Adipose tissue (tissue), 3 donors: ENCODE data around the gene PELO. TPM values are rescaled to one million over a fixed set of nuclear protein-coding genes. Genes with fewer than 3 reads are reported as not detected.
"Not testable (repeated sequence)": the region's sequence is repeated elsewhere in the genome, so short reads cannot be mapped to it uniquely, and the experiment has no call there.

Experiments
- H3K27ac ChIP-seq: one replicate; pipeline ENCODE4 v1.5.1; 2013; ENCODE audit warnings: low read depth, low read length
- WGBS, 3 donors: extraction: QIAGEN DNeasy Blood & Tissue Kit; methylation state at CpG; one replicate each; pipeline ENCODE4 v1.1.7; 2013; 5-methylcytosine and 5-hydroxymethylcytosine counted together
- polyA plus RNA-seq, 3 donors: library from polyadenylated mRNA; stranded (reverse); fragments of 200-250 nt; gene quantifications; one replicate each; pipeline ENCODE4 v1.2.3, GENCODE V29; 2013
- donor health status: healthy with polysubstance abuse.
- donor health status: Bipolar disorder and iron deficiency.
- donor health status: healthy.

PELO gene, protein sequence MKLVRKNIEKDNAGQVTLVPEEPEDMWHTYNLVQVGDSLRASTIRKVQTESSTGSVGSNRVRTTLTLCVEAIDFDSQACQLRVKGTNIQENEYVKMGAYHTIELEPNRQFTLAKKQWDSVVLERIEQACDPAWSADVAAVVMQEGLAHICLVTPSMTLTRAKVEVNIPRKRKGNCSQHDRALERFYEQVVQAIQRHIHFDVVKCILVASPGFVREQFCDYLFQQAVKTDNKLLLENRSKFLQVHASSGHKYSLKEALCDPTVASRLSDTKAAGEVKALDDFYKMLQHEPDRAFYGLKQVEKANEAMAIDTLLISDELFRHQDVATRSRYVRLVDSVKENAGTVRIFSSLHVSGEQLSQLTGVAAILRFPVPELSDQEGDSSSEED
- 10 to 100 TPM in 1 of 3 donors, 1 to 10 TPM in 2; 4.8 to 34.6 (median 5.2) TPM for polyA plus RNA-seq

DNA sequence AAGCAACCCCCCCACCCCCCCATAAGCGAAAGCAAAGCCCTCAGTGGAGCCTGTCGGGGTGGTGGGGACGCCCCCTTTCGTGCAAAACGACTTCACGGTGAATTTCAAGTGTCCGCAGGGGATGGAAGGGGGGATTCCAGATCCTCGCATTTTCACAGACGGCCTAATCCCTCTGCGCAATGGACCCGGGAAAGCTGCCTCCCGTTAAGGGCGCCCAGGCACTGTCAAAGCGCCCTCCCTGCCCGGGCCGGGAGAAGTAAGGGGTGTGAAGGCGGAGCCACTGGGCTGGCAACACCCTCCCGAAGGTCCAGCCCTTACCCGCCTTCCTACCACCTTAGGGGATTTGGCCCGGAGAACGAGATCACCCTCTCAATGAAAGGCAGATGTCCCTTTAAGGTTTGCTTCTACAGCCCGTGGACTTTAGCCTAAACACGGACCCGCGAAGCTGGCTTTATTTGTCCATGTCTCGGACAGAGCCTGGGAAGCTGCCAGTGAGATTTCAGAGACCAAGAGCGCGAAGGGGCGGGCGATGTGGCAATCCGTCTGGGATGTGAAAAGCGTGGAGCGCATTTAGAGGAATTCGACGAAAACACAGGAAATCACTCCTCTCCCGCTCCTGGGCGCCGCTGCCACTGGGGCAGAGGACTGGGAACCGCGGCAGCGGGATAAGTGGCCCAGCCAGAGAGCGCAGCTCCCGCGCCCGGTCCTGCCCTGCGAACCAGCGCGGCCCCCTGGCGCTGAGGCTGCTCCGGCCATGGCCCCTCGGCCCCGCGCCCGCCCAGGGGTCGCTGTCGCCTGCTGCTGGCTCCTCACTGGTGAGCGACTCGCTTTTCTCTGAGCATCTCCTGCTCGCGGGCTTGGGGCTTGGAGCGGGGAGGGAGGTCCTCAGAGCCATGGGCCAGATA is at the start of gene PELO, which contains the start of gene ITGA1:
PELO (plus strand) TSS at position 317 of the 905 bp plus-strand sequence. CDS start 12,479 bp downstream, outside the sequence.
ITGA1 (plus strand) TSS at position 317 of the 905 bp plus-strand sequence; CDS start at position 755, 438 bp downstream.
- 0 to 1% (median 0%) methylated on average over 61 of the region's 61 CpGs for WGBS, 3 donors
- H3K27ac ChIP-seq: peak within 1 kb of the TSS; percentile 29

DNA sequence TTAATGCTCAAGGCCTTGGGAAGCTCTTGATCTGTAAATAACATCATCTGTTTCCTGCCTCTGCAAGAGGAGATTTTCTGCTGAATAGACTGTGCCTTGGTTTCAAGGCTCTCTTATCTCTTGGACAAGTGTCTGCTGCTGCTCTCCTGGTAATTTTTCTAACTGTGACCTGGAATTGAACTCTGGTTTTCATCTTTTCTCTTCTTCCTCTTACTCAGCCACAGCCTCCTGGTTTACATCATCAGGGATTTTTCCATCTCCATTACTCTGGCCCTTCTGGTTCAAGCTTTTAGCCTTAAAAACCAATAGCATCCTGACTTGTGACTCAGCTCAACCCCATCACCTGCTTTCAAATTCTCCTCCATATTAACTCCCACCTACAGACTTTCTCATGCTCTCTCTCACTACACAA is 49.6 kb upstream of the PELO start:
- H3K27ac ChIP-seq: no peak overlapping the region

DNA sequence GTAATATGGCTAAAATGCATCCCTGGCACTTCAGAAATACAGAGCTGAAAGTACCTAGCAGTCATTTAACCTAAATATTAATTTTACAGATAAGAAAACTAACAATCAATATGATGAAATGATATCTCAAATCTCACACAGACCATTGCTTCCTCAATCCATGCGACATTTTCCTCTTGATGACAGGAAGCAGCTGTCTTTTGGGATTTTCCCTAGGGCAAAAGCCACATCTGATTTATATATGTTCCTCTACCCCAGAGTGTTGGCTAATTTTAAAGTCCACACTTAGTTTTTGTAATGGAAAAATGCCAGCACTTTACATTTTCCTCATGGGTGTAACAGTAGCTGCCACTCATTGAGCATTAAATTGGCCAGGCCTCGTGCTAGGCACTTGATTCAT is 47.7 kb upstream of the PELO start:
- WGBS, 3 donors: 57 to 85% (median 63%) methylated on average over 2 of the region's 2 CpGs

DNA sequence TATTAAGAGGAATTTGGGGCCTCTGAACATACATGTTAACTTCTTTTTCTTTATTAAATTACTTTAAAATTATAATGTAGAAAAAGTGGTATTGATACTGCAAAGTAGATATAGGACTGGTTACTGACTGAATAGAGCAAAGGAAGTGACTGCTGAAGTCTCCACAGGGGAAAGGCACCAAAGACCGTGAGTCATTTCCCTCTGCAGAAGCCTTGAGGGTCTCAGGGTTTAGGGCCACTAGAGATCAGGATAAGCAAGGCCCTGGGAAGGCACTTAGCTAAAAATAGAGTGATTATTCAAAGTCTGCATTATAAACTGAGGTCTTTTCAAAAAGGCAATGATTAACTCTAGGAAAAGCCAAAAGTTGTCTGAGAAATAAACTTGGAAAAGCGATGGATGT is 44.7 kb upstream of the PELO start:
- 61 to 79% (median 65%) methylated on average over 2 of the region's 2 CpGs for WGBS, 3 donors
- no peak overlapping the region for H3K27ac ChIP-seq

More for the DNA sequence above, 47.7 kb upstream of the PELO start:
- H3K27ac ChIP-seq: no peak overlapping the region

DNA sequence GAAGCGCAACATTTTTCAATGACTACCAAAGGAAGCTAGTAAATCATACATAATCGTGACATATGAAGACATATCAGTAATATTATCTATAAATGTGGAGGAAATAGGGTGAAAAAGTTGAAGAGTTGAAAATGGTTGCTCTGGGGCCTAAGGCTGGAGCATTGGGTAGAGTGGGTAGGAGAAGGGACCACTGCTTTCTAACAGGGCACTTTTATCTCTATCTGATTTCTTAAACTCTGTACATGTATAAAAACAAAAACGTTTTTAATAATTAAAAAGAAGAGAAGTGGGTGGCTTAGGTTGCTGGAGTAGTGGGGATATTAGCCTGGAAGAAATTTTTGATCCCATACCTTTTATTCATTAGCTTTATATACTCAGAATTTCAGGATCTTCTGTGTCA is 44.2 kb upstream of the PELO start:
- WGBS, 3 donors: 58 to 63% (median 61%) methylated on average over 3 of the region's 3 CpGs
- H3K27ac ChIP-seq: no peak overlapping the region

DNA sequence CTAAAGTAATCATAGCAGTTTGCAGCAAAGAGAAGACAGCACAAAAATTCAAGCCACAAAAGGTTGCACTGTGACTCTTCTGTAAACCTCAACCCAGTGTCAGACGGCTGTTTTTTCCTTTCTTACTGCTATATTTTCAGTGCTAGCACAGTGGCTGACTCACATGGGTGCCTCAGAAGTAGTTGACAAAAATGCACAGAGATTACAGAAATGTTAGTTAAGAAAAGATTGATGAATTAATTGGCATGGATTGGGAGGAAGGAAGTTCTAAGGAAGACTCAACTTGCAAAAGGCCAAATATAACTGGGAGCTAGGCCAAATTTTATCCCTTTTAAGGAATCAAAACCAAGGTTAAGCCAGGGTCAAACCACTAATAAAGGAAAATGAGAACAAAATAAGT is 43.7 kb upstream of the PELO start:
- WGBS, 3 donors: 18 to 32% (median 29%) methylated on average over 1 of the region's 1 CpG
- no peak overlapping the region for H3K27ac ChIP-seq

DNA sequence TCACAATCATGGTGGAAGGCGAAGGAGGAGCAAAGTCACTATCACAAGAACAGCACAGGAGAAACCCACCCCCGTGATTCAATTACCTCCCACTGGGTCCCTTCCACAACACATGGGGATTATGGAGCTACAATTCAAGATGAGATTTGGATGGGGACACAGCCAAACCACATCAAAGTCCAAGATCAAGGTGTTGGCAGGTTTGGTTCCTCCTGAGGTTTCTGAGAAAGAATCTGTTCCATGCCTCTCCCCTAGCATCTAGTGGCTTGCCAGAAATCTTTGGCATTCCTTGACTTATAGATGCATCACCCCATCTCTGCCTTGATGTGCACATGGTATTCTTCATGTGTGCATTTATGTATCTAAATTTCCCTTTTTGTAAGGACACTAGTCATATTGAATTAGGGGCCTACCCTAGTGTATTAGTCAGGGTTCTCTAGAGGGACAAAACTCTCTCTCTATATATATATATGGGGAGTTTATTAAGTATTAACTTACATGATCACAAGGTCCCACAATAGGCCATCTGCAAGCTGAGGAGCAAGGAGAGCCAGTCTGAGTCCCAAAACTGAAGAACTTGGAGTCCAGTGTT is 42.8 kb upstream of the PELO start:
- WGBS, 3 donors: 91 to 92% (median 91%) methylated on average over 2 of the region's 2 CpGs
- not testable (repeated sequence) for H3K27ac ChIP-seq

DNA sequence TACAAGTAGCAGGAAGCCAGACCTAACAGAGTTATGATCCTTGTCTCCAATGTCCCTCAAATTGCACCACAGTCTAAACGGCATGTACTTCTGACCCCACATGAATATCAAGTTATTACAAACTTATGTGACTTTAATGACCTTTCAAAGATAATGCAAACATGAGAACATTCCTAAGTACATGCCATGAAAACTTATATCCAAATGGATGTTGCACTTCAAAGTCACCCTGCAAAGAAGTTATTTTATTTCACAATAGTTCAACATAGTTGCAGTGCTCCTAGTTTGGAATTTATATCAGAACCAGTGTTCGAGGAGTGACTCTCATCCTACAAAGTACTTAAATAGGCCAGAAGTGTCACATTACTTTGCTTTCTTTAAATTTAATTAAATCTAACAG is 41.2 kb upstream of the PELO start:
- 52 to 67% (median 61%) methylated on average over 2 of the region's 2 CpGs for WGBS, 3 donors
- no peak overlapping the region for H3K27ac ChIP-seq

DNA sequence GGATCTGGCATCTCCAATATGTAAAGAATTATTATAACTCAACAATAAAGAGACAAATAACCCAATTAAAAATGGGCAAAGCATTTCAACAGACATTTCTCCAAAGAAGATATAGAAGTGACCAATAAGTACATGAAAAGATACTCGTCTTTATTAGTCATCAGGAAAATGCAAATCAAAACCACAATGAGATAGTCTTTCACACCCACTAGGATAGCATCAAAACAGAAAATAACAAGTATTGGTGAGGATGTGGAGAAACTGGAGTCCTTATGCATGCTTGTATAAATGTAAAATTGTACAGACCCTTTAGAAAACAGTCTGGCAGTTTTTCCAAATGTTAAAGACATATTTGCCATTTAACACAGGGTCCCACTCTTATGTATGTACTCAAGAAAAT is 39.1 kb upstream of the PELO start:
- H3K27ac ChIP-seq: no peak overlapping the region
- WGBS, 3 donors: 40 to 79% (median 70%) methylated on average over 1 of the region's 1 CpG

DNA sequence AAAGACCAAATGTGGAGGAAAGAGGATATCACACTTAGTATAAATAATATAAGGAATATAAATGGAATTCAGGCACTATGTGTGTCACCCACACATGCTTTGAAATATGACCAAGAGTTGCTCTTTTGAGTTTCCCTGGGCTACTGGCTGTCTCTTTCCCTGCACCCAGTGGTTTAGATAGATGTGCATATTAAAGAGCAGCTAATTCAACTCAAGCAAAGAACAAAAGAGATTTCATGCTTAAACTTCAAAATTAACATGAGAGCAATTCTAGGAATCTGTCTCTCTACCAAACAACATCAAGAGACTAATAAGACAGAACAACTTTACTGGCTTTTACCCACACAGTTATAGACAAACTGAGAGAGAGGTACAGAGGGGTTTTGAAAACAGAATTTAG is 38.0 kb upstream of the PELO start:
- H3K27ac ChIP-seq: no peak overlapping the region

DNA sequence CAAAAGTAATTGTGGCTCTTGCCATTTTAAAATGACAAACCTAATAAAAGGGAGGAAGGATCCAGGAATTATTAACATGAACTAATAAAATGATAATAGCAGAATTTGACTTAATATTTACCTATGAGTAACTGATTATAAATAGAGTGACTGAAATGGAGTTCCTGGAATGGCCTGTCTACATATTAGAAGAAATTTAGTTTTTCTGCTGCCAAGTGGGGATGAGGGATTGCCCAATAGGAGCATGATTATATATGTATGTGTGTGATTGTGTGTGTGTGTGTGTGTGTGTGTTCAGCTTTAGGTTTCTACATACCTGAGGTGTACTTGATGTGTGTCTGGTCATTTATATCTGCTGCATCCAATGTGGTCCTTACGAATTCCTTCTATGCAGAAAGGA is 36.6 kb upstream of the PELO start:
- 85 to 95% (median 87%) methylated on average over 1 of the region's 1 CpG for WGBS, 3 donors
- no peak overlapping the region for H3K27ac ChIP-seq

DNA sequence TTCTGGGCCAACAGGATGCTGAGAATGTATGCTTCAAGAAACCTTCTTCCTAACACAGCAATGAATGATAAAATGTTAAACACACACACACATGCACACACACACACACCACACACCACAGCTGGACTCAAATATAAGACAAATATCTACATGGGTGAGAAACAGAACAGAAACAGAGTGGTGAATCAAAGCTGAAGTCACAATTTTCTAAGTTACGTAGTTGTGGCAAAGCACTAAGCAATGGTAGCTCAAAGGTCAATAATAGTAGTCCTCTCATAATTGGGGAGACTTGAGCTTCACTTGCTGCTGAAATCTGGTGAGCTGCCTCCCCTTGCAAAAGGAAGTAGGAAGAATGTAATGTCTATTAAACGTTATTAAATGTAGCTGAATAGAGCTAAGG is 33.7 kb upstream of the PELO start:
- 72 to 88% (median 79%) methylated on average over 2 of the region's 2 CpGs for WGBS, 3 donors

DNA sequence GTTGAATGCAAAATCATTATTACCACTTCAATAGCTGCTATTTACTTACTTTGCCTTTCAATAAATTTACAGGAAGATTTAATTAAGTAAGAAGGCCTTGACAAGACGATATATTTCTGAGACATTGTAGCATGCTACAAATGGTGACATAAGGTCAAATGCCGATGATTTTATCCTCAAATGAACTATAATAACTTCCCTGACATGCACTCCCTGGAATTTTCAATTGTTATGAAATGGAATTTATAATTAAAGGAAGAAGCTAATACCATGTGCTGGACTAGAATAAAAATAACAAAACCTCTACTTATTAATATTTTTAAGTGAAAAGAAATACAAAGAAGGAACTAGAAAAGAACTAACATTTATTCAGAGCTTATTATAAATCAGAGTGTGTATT is 30.2 kb upstream of the PELO start:
- WGBS, 3 donors: 62 to 66% (median 62%) methylated on average over 2 of the region's 2 CpGs
- H3K27ac ChIP-seq: no peak overlapping the region

More for the DNA sequence above, 33.7 kb upstream of the PELO start:
- no peak overlapping the region for H3K27ac ChIP-seq

DNA sequence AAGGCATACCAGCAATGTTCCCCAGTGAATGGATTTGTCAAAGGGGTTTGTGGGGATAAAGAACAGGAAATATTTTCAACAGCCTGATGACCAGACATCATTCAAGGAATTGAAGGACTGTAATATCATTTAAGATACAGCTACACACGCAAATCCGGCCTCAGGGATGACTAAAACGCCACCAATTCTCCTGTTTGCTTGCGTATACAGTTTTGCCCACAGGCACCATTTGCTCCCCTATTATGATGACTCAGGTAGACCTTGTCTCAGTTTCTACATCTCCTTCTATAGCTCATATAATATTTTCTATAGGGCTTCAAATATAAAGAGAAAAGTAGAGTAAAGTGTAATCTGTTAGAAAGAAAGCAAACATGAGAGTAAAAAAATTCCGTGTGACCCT is 29.7 kb upstream of the PELO start:
- WGBS, 3 donors: 80 to 85% (median 82%) methylated on average over 5 of the region's 5 CpGs
- H3K27ac ChIP-seq: no peak overlapping the region

DNA sequence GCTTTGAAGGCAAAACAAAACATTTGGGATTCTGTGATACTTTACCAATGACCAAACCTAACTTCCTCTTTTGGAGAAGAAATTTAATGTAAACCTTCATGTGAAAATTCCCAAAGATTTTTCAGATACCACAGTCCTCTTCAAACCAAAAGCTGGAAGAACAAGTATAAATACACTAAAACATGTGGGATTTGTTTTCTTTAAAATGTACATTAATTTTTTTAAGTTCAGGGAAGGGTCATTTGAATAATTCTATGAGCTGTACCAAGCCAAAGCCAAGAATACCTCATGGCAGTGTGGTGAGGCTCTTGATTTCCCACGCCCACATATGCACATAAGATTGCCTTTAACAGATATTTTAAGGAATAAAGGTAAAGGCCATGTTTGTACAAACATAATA is 28.4 kb upstream of the PELO start:
- H3K27ac ChIP-seq: no peak overlapping the region
- WGBS, 3 donors: 80 to 91% (median 85%) methylated on average over 1 of the region's 1 CpG

DNA sequence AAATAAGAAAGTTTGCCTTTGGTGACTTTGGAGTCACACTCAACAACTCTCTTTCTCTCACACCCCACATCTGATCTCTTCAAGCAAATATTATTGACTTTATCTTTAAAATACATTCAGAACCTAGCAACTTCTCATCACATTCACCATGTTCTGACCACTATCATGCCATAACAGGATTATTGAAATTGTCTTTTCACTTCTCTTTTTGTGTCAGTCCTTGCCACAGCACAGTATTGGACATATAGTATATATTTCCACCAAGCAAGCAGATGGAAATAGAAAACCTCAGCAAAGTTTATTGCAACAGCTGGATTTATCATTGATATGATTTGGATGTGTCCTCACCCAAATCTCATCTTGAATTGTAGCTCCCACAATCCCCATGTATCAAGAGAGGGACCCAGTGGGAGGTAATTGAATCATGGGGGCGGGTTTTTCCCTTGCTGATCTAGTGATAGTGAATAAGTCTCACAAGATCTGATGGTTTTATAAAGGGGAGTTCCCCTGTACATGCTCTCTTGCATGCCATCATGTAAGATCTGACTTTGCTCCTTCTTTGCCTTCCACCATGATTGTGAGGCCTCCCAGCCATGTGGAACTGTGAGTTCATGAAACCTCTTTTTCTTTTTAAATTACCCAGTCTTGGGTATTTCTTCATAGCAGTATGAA is 26.9 kb upstream of the PELO start:
- no peak overlapping the region for H3K27ac ChIP-seq
- 78 to 100% (median 95%) methylated on average over 1 of the region's 1 CpG for WGBS, 3 donors

DNA sequence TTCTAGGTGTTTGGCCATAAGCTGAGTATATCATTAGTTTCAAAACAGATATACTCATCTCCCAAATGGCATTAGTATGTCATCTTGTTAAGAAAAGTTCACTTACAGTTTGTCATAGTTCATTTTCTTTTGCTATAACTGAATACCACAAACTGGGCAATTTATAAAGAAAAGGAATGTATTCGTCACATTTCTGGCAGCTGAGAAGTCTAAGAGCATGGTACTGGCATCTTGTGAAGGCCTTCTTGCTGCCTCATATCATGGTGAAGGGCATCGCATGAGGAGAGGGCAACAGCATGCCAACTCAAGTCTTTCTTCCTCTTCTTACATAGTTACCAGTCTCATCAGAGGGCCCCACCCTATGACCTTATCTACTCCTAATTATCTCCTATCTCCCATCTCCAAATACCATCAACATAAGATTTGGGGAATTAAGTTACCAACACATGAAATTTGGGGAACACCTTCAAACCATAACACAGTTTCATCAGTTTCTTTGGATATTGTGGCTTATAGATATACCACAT is 20.4 kb upstream of the PELO start:
- H3K27ac ChIP-seq: no peak overlapping the region
- WGBS, 3 donors: 86 to 96% (median 90%) methylated on average over 2 of the region's 2 CpGs

DNA sequence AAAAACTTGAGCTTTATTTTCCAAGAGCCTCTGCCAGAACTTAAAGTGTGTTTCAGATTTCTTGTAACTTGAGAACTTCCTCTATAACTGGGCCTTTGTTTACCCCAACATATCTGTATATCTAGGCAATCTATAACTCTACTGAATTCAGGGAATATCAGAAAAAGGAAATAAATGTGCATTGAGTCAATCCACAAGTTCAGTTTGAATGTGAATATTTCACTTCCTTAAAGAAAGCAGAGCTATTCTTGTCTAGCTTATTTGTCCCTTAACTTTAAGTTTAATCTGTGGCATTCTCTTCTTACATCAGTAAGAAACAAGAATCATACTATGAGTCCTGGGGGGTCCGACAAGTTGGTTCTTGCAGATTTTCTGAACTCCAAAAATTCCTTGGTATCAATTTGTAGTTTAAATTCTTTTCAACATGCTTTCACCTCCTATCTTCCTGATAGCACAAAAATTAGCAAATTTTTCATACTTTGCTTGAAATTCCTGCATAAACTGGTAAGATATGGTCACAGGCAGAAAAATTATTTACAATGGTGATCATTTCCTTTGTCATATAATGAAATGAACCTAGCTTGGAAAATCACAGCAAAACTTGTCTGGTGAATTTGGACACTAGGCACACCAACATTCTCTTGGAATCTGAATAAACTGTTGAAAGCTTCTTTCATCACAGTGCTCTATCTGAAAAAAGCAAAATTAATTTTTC is 19.8 kb upstream of the PELO start:
- H3K27ac ChIP-seq: no peak overlapping the region
- WGBS, 3 donors: 71 to 86% (median 80%) methylated on average over 1 of the region's 1 CpG
